SU-DHL-6 (cell line): ENCODE data around the gene NMT1.

ENCODE experiments used
- EZH2phosphoT487 ChIP-seq: fragments of 200-600 bp; sonication (generic), shearing (Covaris generic); conservative IDR thresholded peaks from 2 replicates; pipeline ENCODE4 v1.6.1; 2018; ENCODE audit warnings: mild to moderate bottlenecking, antibody characterized with exemption, low read length, moderate library complexity, mixed read lengths
- TF ChIP-seq, protein P1 (sequence below): fragments of 200-600 bp; sonication (generic); IDR thresholded peaks from one replicate; pipeline ENCODE4 v1.5.1; 2017; ENCODE audit warnings: antibody characterized with exemption, mild to moderate bottlenecking, low read length, moderate library complexity; ENCODE audit not compliant: insufficient read depth, poor library complexity, severe bottlenecking

- TF ChIP-seq, protein P1, sequence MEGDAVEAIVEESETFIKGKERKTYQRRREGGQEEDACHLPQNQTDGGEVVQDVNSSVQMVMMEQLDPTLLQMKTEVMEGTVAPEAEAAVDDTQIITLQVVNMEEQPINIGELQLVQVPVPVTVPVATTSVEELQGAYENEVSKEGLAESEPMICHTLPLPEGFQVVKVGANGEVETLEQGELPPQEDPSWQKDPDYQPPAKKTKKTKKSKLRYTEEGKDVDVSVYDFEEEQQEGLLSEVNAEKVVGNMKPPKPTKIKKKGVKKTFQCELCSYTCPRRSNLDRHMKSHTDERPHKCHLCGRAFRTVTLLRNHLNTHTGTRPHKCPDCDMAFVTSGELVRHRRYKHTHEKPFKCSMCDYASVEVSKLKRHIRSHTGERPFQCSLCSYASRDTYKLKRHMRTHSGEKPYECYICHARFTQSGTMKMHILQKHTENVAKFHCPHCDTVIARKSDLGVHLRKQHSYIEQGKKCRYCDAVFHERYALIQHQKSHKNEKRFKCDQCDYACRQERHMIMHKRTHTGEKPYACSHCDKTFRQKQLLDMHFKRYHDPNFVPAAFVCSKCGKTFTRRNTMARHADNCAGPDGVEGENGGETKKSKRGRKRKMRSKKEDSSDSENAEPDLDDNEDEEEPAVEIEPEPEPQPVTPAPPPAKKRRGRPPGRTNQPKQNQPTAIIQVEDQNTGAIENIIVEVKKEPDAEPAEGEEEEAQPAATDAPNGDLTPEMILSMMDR: no peak
- TF ChIP-seq EZH2phosphoT487: no peak
These were observed 18.6 kb upstream of the NMT1 start for GRCh38 chr17:45042346-45043120.
